Fibroblast of lung (primary cell): ENCODE results near the gene C4orf46. TPM values are rescaled to one million over a fixed set of nuclear protein-coding genes. Genes with fewer than 3 reads are reported as not detected.

Source experiments
- DNase-seq, 2 donors: peaks; one replicate each; pipeline versions ENCODE4 v3.0.0 to v3.0.0-alpha.2; 2010; ENCODE audit warnings: low read depth in 2 of 2
- H2AFZ ChIP-seq: 2 replicates; pipeline ENCODE4 v1.5.1; 2012; ENCODE audit warnings: low read length, control low read depth, inconsistent platforms
- H3K27ac ChIP-seq: 2 replicates; pipeline ENCODE4 v1.5.1; 2011; ENCODE audit warnings: low read length, control low read depth; ENCODE audit not compliant: insufficient read depth
- H3K27me3 ChIP-seq: 2 replicates; pipeline ENCODE4 v1.5.1; 2011; ENCODE audit warnings: mild to moderate bottlenecking, low read length; ENCODE audit not compliant: control insufficient read depth, insufficient read depth
- H3K36me3 ChIP-seq: 2 replicates; pipeline ENCODE4 v1.5.1; 2011; ENCODE audit warnings: low read length; ENCODE audit not compliant: control insufficient read depth, insufficient read depth
- H3K4me1 ChIP-seq: 2 replicates; pipeline ENCODE4 v1.5.1; 2011; ENCODE audit warnings: low read length; ENCODE audit not compliant: control insufficient read depth, insufficient read depth; ENCODE audit errors: extremely low read depth
- H3K4me2 ChIP-seq: 2 replicates; pipeline ENCODE4 v1.5.1; 2011; ENCODE audit warnings: low read length, control low read depth; ENCODE audit not compliant: insufficient read depth; ENCODE audit errors: extremely low read depth
- H3K4me3 ChIP-seq, 4 experiments: fragments of 200-600 bp in 1 of 4; sonication (generic) in 1 of 4; replicated peaks in 1 of 4; 2 replicates each; pipeline ENCODE4 v1.5.1; 2011 to 2016; ENCODE audit warnings: low read length in 4 of 4, low read depth in 3 of 4, mild to moderate bottlenecking in 3 of 4, control low read depth in 2 of 4, inconsistent platforms in 1 of 4, mixed read lengths in 1 of 4; ENCODE audit not compliant: insufficient read depth in 1 of 4; ENCODE audit errors: control extremely low read depth in 1 of 4
- H3K79me2 ChIP-seq: 2 replicates; pipeline ENCODE4 v1.5.1; 2012; ENCODE audit warnings: mild to moderate bottlenecking, low read length, inconsistent platforms; ENCODE audit not compliant: control insufficient read depth, insufficient read depth
- H3K9ac ChIP-seq: 2 replicates; pipeline ENCODE4 v1.5.1; 2011; ENCODE audit warnings: mild to moderate bottlenecking, low read length, control low read depth; ENCODE audit not compliant: insufficient read depth
- H3K9me3 ChIP-seq: 2 replicates; pipeline ENCODE4 v1.5.1; 2012; ENCODE audit warnings: low read depth, low read length; ENCODE audit not compliant: control insufficient read depth, insufficient read depth
- H4K20me1 ChIP-seq: 2 replicates; pipeline ENCODE4 v1.5.1; 2011; ENCODE audit warnings: low read length; ENCODE audit not compliant: control insufficient read depth, insufficient read depth; ENCODE audit errors: extremely low read depth
- CTCF ChIP-seq, 2 donors: IDR thresholded peaks in 1 of 2; conservative IDR thresholded peaks in 1 of 2; 1 replicate in 1 of 2; 2 replicates in 1 of 2; pipeline ENCODE4 v1.5.1; 2011 to 2012; ENCODE audit warnings: low read length in 2 of 2, control low read depth in 1 of 2, inconsistent platforms in 1 of 2, low read depth in 1 of 2, mild to moderate bottlenecking in 1 of 2
- EZH2 ChIP-seq: IDR thresholded peaks from 2 replicates; pipeline ENCODE4 v1.5.1; 2012; ENCODE audit warnings: low read length, control low read depth, mild to moderate bottlenecking; ENCODE audit errors: missing control alignments
- polyA plus RNA-seq, 2 donors: library from polyadenylated mRNA; depleted of rRNA in 1 of 2; stranded (reverse) in 1 of 2; unstranded in 1 of 2; fragments of >200 nt; gene quantifications; 2 replicates each; pipeline ENCODE4 v1.2.1, GENCODE V29; 2011 to 2012; ENCODE audit warnings: missing spikeins in 1 of 2
- total RNA-seq: library from RNA; depleted of rRNA; stranded (reverse); fragments of >200 nt; gene quantifications from 2 replicates; pipeline ENCODE4 v1.2.1, GENCODE V29; 2014

C4orf46 gene
- total and polyA plus RNA-seq, 2 donors (not counting 1 experiment from before 2014, with no cell fraction given), result 11.2 to 11.8 TPM

GRCh38 chr4:158676076-158676475 is 4.4 kb upstream of the C4orf46 start:
- TF ChIP-seq CTCF (conservative IDR thresholded peaks at IDR 0.05 in 1 of 2, IDR thresholded peaks at IDR 0.05 in 1 of 2; ENCODE audit: low read depth in 1 of 2, low read length in 2 of 2) (no peak), EZH2 (no peak)
- no peaks in the 10 kb centered on the region for H3K9me3 ChIP-seq
- peaks cover 5% of the 10 kb centered on the region for H3K79me2 ChIP-seq
- DNase-seq, result no peak
- H3K27me3 ChIP-seq, result no peaks in the 10 kb centered on the region
- no peaks in the 10 kb centered on the region for H4K20me1 ChIP-seq
- no peak overlapping the region for H3K4me3 ChIP-seq
- H3K36me3 ChIP-seq, result no peaks in the 10 kb centered on the region
- H3K27ac ChIP-seq, result no peak overlapping the region
- H2AFZ ChIP-seq, result no peak overlapping the region
- H3K4me2 ChIP-seq, result no peak overlapping the region
- H3K9ac ChIP-seq, result no peak overlapping the region
- H3K4me1 ChIP-seq, result no peaks in the 10 kb centered on the region

- peaks cover 26% of the 10 kb centered on the region for H3K79me2 ChIP-seq
- H3K4me1 ChIP-seq, result no peaks in the 10 kb centered on the region
- no peak overlapping the region for H2AFZ ChIP-seq
- no peak overlapping the region for H3K4me3 ChIP-seq
- H3K27me3 ChIP-seq, result no peaks in the 10 kb centered on the region
- H3K36me3 ChIP-seq, result no peaks in the 10 kb centered on the region
- no peak for DNase-seq
- H3K9me3 ChIP-seq, result no peaks in the 10 kb centered on the region
- no peaks in the 10 kb centered on the region for H4K20me1 ChIP-seq
- H3K27ac ChIP-seq, result no peak overlapping the region
- TF ChIP-seq EZH2 (no peak), CTCF (conservative IDR thresholded peaks at IDR 0.05 in 1 of 2, IDR thresholded peaks at IDR 0.05 in 1 of 2; ENCODE audit: low read depth in 1 of 2, low read length in 2 of 2) (no peak)
- H3K9ac ChIP-seq, result no peak overlapping the region
- no peak overlapping the region for H3K4me2 ChIP-seq
Measured at GRCh38 chr4:158673633-158674032, 1.9 kb upstream of the C4orf46 start.

- Histone ChIP-seq H3K9ac (peak within 1 kb of the TSS; percentile 96), H3K4me3 (peak within 1 kb of the TSS; percentile 79 to 98 (median 94)), H4K20me1 (no peaks in the 10 kb centered on the region), H3K27ac (peak within 1 kb of the TSS; percentile 92), H3K4me1 (no peaks in the 10 kb centered on the region), H3K36me3 (no peaks in the 10 kb centered on the region), H3K79me2 (peaks cover 35% of the 10 kb centered on the region), H3K9me3 (no peaks in the 10 kb centered on the region), H3K4me2 (peak within 1 kb of the TSS; percentile 97), H3K27me3 (no peaks in the 10 kb centered on the region), H2AFZ (peak within 1 kb of the TSS; percentile 99)
- TF ChIP-seq EZH2 (no peak), CTCF (conservative IDR thresholded peaks at IDR 0.05 in 1 of 2, IDR thresholded peaks at IDR 0.05 in 1 of 2; ENCODE audit: low read depth in 1 of 2, low read length in 2 of 2) (peak; percentile 46 to 52)
- DNase-seq, result peak; percentile 99 to 100
Measured at GRCh38 chr4:158671915-158672806, 474 bp upstream of the C4orf46 start, which contains the start of gene ETFDH. Gene ETFDH (plus strand): TSS chr4:158672296. CDS start chr4:158672457, 161 bp downstream.
